ENCODE data around the gene CCL28. TPM values are rescaled to one million over a fixed set of nuclear protein-coding genes. Genes with fewer than 3 reads are reported as not detected.
A peak's percentile ranks its signal among the peaks of the same experiment; 100 is the strongest.

Gene CCL28
- total RNA-seq, 4 donors from 2014 or later = 2.2 to 3.3 (median 2.3) TPM

DNA sequence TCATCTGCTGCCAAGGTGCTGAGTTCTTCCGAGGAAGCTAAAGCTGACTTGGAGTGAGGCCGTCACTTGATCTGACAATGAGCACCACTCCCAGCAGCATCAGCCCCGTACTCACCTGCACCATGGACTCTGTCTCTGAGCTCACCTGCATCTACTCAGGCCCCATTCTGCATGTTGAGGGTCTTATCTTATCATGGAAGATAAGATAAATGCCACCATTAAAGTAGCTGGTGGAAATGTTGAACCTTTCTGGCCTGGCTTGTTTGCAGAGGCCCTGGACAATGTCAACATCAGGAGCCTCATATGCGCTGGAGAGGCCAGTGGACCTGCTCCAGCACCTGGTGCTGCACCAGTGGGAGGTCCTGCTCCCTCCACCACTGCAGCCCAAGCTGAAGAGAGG is 64.0 kb downstream of the CCL28 start:
- Histone ChIP-seq H3K4me3 (no peak overlapping the region), H3K36me3 (no peaks in the 10 kb centered on the region), H3K4me1 (no peaks in the 10 kb centered on the region), H3K9me3 (no peaks in the 10 kb centered on the region), H3K27ac (replicated peaks in 1 of 4) (no peak overlapping the region), H3K27me3 (no peaks in the 10 kb centered on the region)
- intact Hi-C loops (cut with DNase I) = no loop called here
- TF ChIP-seq POLR2A (IDR thresholded peaks at IDR 0.05; ENCODE audit: low read depth) (no peak), EP300 (IDR thresholded peaks at IDR 0.05) (no peak), POLR2AphosphoS5 (IDR thresholded peaks at IDR 0.05) (no peak)
- TF ChIP-seq, protein P1, sequence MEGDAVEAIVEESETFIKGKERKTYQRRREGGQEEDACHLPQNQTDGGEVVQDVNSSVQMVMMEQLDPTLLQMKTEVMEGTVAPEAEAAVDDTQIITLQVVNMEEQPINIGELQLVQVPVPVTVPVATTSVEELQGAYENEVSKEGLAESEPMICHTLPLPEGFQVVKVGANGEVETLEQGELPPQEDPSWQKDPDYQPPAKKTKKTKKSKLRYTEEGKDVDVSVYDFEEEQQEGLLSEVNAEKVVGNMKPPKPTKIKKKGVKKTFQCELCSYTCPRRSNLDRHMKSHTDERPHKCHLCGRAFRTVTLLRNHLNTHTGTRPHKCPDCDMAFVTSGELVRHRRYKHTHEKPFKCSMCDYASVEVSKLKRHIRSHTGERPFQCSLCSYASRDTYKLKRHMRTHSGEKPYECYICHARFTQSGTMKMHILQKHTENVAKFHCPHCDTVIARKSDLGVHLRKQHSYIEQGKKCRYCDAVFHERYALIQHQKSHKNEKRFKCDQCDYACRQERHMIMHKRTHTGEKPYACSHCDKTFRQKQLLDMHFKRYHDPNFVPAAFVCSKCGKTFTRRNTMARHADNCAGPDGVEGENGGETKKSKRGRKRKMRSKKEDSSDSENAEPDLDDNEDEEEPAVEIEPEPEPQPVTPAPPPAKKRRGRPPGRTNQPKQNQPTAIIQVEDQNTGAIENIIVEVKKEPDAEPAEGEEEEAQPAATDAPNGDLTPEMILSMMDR (IDR thresholded peaks at IDR 0.05) = no peak
- WGBS = 82% methylated on average over 3 of the region's 4 CpGs
- peak; percentile 50 for DNase-seq (ENCODE audit: extremely low spot score)

DNA sequence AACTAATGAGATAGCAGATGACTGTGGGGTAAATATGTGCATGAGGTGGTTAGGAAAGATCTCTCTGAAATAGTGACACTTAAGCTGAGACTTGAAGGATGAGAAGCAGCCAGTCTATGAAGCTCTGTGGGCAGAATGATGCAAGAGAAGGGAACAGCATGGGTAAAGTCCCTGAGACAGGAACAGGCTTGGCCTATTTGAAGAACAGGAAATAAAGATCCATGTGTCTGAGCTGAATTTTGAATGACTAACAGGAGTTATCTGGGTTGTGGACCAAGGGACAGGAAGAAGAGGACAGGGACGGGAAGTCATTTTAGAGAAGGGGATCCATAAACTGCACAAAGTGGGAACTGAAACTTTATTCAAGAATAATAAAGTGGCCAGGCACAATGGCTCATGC is 73.3 kb downstream of the CCL28 start:
- WGBS = 74% methylated on average over 1 of the region's 1 CpG
- H3K4me1 ChIP-seq = no peaks in the 10 kb centered on the region
- H3K4me3 ChIP-seq = no peak overlapping the region
- H3K27ac ChIP-seq (replicated peaks in 1 of 4) = no peak overlapping the region
- no peaks in the 10 kb centered on the region for H3K27me3 ChIP-seq
- H3K36me3 ChIP-seq = no peaks in the 10 kb centered on the region
- intact Hi-C loops (cut with DNase I) = no loop called here
- peaks cover 0 to 28% (median 23%) of the 10 kb centered on the region in 4 donors for H3K9me3 ChIP-seq
- TF ChIP-seq POLR2AphosphoS5 (IDR thresholded peaks at IDR 0.05) (no peak), EP300 (IDR thresholded peaks at IDR 0.05) (no peak), POLR2A (IDR thresholded peaks at IDR 0.05; ENCODE audit: low read depth) (no peak)
- TF ChIP-seq, protein P1 (IDR thresholded peaks at IDR 0.05) = no peak
- no peak for DNase-seq (ENCODE audit: extremely low spot score)

DNA sequence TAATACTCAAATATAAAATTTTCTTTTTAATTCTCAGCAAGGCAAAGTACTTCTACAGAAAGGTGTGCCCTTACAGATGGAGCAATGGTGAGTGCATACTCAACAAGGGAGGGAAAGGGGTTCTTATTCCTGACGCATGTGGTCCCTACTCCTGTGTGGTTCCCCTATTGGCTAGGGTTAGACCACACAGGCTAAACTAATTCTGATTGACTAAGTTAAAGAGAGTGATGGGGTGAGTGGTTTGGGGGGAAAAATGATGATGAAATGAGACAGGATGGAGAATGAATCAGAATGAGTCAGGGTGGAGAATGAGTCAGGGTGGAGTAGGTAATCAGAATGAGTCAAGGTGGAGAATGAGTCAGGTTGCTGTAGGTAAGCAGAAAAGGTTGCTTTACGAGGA is 76.0 kb downstream of the CCL28 start:
- Histone ChIP-seq H3K9me3 (peaks cover 0 to 25% (median 21%) of the 10 kb centered on the region in 4 donors), H3K4me3 (no peak overlapping the region), H3K4me1 (no peaks in the 10 kb centered on the region), H3K36me3 (no peaks in the 10 kb centered on the region), H3K27me3 (no peaks in the 10 kb centered on the region), H3K27ac (replicated peaks in 1 of 4) (no peak overlapping the region)
- 92% methylated on average over 2 of the region's 2 CpGs for WGBS
- TF ChIP-seq, protein P1 (IDR thresholded peaks at IDR 0.05) = no peak
- TF ChIP-seq EP300 (IDR thresholded peaks at IDR 0.05) (no peak), POLR2A (IDR thresholded peaks at IDR 0.05; ENCODE audit: low read depth) (no peak), POLR2AphosphoS5 (IDR thresholded peaks at IDR 0.05) (no peak)
- intact Hi-C loops (cut with DNase I) = no loop called here
- no peak for DNase-seq (ENCODE audit: extremely low spot score)

DNA sequence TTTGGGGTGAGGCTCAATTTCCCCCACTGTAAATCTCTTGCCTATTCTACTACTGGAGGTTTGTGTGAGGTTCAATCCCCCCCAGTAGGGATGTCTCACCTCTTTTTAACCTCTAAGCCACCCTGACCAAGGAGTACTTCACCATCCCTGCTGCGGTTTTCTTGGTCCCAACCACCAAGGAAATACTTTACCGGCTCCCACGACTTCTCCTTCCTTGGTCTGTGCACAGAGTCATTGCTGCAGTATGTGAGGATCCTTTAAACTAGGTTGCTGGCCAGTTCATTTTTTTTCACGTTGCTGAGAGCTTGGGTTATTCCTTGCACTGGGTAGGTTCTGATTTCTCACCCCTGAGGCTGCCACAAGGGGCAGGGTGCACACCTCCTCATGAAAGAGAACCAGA is 76.5 kb downstream of the CCL28 start:
- no peak for TF ChIP-seq EP300 (IDR thresholded peaks at IDR 0.05)
- TF ChIP-seq POLR2A (IDR thresholded peaks at IDR 0.05; ENCODE audit: low read depth) = no peak
- no peak for TF ChIP-seq POLR2AphosphoS5 (IDR thresholded peaks at IDR 0.05)
- Histone ChIP-seq H3K4me3 (no peak overlapping the region), H3K27ac (replicated peaks in 1 of 4) (no peak overlapping the region), H3K9me3 (peaks cover 0 to 21% (median 16%) of the 10 kb centered on the region in 4 donors), H3K4me1 (no peaks in the 10 kb centered on the region), H3K36me3 (no peaks in the 10 kb centered on the region), H3K27me3 (no peaks in the 10 kb centered on the region)
- DNase-seq (ENCODE audit: extremely low spot score) = no peak
- 85% methylated on average over 4 of the region's 4 CpGs for WGBS
- intact Hi-C loops (cut with DNase I) = no loop called here

DNA sequence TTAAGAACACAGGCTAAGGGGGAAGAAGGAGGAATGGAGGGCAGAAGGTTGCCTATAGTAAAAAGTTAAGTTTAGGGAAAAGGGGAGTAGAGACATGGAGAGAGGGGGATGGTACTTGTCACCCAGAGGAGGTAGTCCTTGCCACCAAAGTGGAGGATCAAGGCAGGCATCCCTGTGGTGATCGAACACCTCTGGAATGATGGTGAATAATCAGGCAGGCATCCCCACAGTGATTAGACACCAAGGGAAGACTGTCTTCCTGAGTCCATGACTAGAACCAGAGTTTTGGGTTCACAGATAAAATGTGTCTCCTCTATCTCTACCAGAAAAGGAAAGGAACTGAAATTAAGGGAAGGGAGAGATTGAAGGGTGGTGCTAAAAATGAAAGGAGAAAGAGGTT is 79.8 kb downstream of the CCL28 start:
- Histone ChIP-seq H3K27ac (replicated peaks in 1 of 4) (no peak overlapping the region), H3K4me3 (no peak overlapping the region), H3K4me1 (no peaks in the 10 kb centered on the region), H3K27me3 (no peaks in the 10 kb centered on the region), H3K9me3 (peaks cover 0 to 25% (median 17%) of the 10 kb centered on the region in 4 donors), H3K36me3 (no peaks in the 10 kb centered on the region)
- WGBS = 75% methylated on average over 1 of the region's 1 CpG
- no peak for TF ChIP-seq POLR2A (IDR thresholded peaks at IDR 0.05; ENCODE audit: low read depth)
- DNase-seq (ENCODE audit: extremely low spot score) = no peak
- intact Hi-C loops (cut with DNase I) = no loop called here

Other genes starting within 250 kb of the CCL28 start
- gene NIM1K, start 220.2 kb downstream of the CCL28 start, total RNA-seq = 1 to 10 TPM in 3 of 4 donors, under 1 TPM in 1; 0.42 to 2.3 (median 1.6) TPM
- gene HMGCS1, start 99.0 kb downstream of the CCL28 start, total RNA-seq = 10 to 100 TPM; 11.1 to 19.9 (median 12.7) TPM
- 10 to 100 TPM in 1 of 4 donors, 1 to 10 TPM in 3; 6.1 to 10.4 (median 9.2) TPM for gene TMEM267, start 71.5 kb upstream of the CCL28 start, total RNA-seq
- 1 to 10 TPM in 3 of 4 donors, under 1 TPM in 1; 0.42 to 1.6 (median 1.4) TPM for gene C5orf34, start 102.8 kb upstream of the CCL28 start, total RNA-seq
- gene PAIP1, start 144.7 kb upstream of the CCL28 start, total RNA-seq = 100 to 1,000 TPM in 3 of 4 donors, 10 to 100 TPM in 1; 81.4 to 135 (median 106) TPM
- 10 to 100 TPM; 49.0 to 90.1 (median 70.3) TPM for gene NNT, start 190.8 kb upstream of the CCL28 start, total RNA-seq

Data from esophagus muscularis mucosa (tissue), 4 donors.